ENCODE results near the gene HDHD5. TPM values are rescaled to one million over a fixed set of nuclear protein-coding genes. Genes with fewer than 3 reads are reported as not detected.

HDHD5 gene
- total and polyA plus RNA-seq, 4 donors: 13.2 to 46.1 (median 35.9) TPM

DNA sequence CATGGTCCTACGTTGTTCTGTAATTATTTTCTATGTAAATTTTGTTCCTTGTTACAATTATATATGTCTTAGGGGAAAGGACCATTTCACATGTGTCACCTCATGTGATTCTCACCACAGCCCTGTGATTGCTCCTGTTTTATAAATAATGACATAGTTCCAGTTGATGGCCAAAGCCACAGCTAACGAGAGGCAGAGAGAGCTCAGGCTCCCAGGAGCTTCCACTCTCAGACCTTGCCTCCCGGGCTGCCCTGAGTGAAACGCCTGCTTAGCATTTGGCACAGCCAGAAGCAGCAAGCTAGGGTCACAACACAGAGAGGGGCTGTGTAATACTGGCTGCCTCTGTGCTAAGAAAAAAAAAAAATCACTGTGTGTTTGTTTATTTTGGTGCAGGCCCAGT lies 43.8 kb downstream of the HDHD5 start:
- Histone ChIP-seq H3K27me3 (ENCODE audit: control insufficient read depth in 4 of 4, insufficient read depth in 4 of 4, low read length in 3 of 4) (no peaks in the 10 kb centered on the region), H3K9me3 (ENCODE audit: control insufficient read depth in 4 of 4, low read length in 3 of 4) (no peaks in the 10 kb centered on the region), H3K9ac (ENCODE audit: low read depth in 1 of 2, low read length in 2 of 2) (no peak overlapping the region), H3K4me3 (ENCODE audit: low read depth in 1 of 3, low read length in 3 of 3) (no peak overlapping the region), H3K27ac (ENCODE audit: low read depth in 1 of 2, low read length in 2 of 2) (no peak overlapping the region), H3K4me1 (ENCODE audit: control insufficient read depth in 4 of 4, insufficient read depth in 4 of 4, low read length in 3 of 4) (peaks cover 2 to 14% (median 4%) of the 10 kb centered on the region in 4 donors), H3K36me3 (ENCODE audit: control insufficient read depth in 4 of 4, insufficient read depth in 3 of 4, low read depth in 1 of 4, low read length in 3 of 4) (no peaks in the 10 kb centered on the region)
- WGBS: 65% methylated on average over 4 of the region's 4 CpGs
- no peak for TF ChIP-seq FOXA2 (IDR thresholded peaks at IDR 0.05)
- TF ChIP-seq, protein P1, sequence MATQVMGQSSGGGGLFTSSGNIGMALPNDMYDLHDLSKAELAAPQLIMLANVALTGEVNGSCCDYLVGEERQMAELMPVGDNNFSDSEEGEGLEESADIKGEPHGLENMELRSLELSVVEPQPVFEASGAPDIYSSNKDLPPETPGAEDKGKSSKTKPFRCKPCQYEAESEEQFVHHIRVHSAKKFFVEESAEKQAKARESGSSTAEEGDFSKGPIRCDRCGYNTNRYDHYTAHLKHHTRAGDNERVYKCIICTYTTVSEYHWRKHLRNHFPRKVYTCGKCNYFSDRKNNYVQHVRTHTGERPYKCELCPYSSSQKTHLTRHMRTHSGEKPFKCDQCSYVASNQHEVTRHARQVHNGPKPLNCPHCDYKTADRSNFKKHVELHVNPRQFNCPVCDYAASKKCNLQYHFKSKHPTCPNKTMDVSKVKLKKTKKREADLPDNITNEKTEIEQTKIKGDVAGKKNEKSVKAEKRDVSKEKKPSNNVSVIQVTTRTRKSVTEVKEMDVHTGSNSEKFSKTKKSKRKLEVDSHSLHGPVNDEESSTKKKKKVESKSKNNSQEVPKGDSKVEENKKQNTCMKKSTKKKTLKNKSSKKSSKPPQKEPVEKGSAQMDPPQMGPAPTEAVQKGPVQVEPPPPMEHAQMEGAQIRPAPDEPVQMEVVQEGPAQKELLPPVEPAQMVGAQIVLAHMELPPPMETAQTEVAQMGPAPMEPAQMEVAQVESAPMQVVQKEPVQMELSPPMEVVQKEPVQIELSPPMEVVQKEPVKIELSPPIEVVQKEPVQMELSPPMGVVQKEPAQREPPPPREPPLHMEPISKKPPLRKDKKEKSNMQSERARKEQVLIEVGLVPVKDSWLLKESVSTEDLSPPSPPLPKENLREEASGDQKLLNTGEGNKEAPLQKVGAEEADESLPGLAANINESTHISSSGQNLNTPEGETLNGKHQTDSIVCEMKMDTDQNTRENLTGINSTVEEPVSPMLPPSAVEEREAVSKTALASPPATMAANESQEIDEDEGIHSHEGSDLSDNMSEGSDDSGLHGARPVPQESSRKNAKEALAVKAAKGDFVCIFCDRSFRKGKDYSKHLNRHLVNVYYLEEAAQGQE (IDR thresholded peaks at IDR 0.05): no peak
- no peak for TF ChIP-seq HNF4A (conservative IDR thresholded peaks at IDR 0.05)
- no peak for TF ChIP-seq TAF1 (conservative IDR thresholded peaks at IDR 0.05)
- TF ChIP-seq HNF4G (IDR thresholded peaks at IDR 0.05): no peak
- no peak for TF ChIP-seq JUND (IDR thresholded peaks at IDR 0.05)
- TF ChIP-seq RXRA (IDR thresholded peaks at IDR 0.05): no peak
- no peak for TF ChIP-seq YY1 (IDR thresholded peaks at IDR 0.05)
- no peak for TF ChIP-seq NR2F2 (IDR thresholded peaks at IDR 0.05)
- TF ChIP-seq, protein P2, sequence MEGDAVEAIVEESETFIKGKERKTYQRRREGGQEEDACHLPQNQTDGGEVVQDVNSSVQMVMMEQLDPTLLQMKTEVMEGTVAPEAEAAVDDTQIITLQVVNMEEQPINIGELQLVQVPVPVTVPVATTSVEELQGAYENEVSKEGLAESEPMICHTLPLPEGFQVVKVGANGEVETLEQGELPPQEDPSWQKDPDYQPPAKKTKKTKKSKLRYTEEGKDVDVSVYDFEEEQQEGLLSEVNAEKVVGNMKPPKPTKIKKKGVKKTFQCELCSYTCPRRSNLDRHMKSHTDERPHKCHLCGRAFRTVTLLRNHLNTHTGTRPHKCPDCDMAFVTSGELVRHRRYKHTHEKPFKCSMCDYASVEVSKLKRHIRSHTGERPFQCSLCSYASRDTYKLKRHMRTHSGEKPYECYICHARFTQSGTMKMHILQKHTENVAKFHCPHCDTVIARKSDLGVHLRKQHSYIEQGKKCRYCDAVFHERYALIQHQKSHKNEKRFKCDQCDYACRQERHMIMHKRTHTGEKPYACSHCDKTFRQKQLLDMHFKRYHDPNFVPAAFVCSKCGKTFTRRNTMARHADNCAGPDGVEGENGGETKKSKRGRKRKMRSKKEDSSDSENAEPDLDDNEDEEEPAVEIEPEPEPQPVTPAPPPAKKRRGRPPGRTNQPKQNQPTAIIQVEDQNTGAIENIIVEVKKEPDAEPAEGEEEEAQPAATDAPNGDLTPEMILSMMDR (IDR thresholded peaks at IDR 0.05; ENCODE audit: low read depth, low read length, missing input control): no peak
- no peak for TF ChIP-seq RAD21 (IDR thresholded peaks at IDR 0.05)
- TF ChIP-seq SP1 (IDR thresholded peaks at IDR 0.05): no peak
- no peak for TF ChIP-seq GABPA (IDR thresholded peaks at IDR 0.05 in 1 of 2, conservative IDR thresholded peaks at IDR 0.05 in 1 of 2)
- no peak for TF ChIP-seq FOXA1 (IDR thresholded peaks at IDR 0.05)
- TF ChIP-seq, protein P3, sequence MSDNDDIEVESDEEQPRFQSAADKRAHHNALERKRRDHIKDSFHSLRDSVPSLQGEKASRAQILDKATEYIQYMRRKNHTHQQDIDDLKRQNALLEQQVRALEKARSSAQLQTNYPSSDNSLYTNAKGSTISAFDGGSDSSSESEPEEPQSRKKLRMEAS (IDR thresholded peaks at IDR 0.05): no peak
- TF ChIP-seq, protein P4, sequence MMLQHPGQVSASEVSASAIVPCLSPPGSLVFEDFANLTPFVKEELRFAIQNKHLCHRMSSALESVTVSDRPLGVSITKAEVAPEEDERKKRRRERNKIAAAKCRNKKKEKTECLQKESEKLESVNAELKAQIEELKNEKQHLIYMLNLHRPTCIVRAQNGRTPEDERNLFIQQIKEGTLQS (IDR thresholded peaks at IDR 0.05): no peak
- no peak for TF ChIP-seq EGR1 (IDR thresholded peaks at IDR 0.05; ENCODE audit: low read depth in 2 of 2)
- TF ChIP-seq, protein P5, sequence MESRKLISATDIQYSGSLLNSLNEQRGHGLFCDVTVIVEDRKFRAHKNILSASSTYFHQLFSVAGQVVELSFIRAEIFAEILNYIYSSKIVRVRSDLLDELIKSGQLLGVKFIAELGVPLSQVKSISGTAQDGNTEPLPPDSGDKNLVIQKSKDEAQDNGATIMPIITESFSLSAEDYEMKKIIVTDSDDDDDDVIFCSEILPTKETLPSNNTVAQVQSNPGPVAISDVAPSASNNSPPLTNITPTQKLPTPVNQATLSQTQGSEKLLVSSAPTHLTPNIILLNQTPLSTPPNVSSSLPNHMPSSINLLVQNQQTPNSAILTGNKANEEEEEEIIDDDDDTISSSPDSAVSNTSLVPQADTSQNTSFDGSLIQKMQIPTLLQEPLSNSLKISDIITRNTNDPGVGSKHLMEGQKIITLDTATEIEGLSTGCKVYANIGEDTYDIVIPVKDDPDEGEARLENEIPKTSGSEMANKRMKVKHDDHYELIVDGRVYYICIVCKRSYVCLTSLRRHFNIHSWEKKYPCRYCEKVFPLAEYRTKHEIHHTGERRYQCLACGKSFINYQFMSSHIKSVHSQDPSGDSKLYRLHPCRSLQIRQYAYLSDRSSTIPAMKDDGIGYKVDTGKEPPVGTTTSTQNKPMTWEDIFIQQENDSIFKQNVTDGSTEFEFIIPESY (IDR thresholded peaks at IDR 0.05): no peak
- no peak for DNase-seq (ENCODE audit: low spot score)

Measured in liver (tissue), 9 donors.